HUES48 (cell line): ENCODE results near the gene CPEB2.

Experiments used
- H3K27ac ChIP-seq: one replicate; pipeline ENCODE4 v1.7.0; 2013; ENCODE audit warnings: low read depth, low read length, inconsistent platforms
- H3K27me3 ChIP-seq: 2 replicates; pipeline ENCODE4 v1.6.1; 2013; ENCODE audit warnings: mild to moderate bottlenecking, low read length; ENCODE audit not compliant: control insufficient read depth, insufficient read depth
- H3K36me3 ChIP-seq: 2 replicates; pipeline ENCODE4 v1.6.1; 2013; ENCODE audit warnings: low read length; ENCODE audit not compliant: control insufficient read depth, insufficient read depth
- H3K4me1 ChIP-seq: 2 replicates; pipeline ENCODE4 v1.6.1; 2013; ENCODE audit warnings: mild to moderate bottlenecking, low read length; ENCODE audit not compliant: control insufficient read depth, insufficient read depth
- H3K4me3 ChIP-seq: 2 replicates; pipeline ENCODE4 v1.5.1; 2013; ENCODE audit warnings: mild to moderate bottlenecking, low read depth, low read length
- H3K9ac ChIP-seq: 2 replicates; pipeline ENCODE4 v1.6.1; 2013; ENCODE audit warnings: mild to moderate bottlenecking, low read depth, low read length, moderate library complexity
- H3K9me3 ChIP-seq: 2 replicates; pipeline ENCODE4 v1.6.1; 2013; ENCODE audit warnings: low read length; ENCODE audit not compliant: control insufficient read depth, insufficient read depth

CPEB2 gene

GRCh38 chr4:14994242-14994641 lies 8.0 kb upstream of the CPEB2 start:
- H3K4me3 ChIP-seq, result no peak overlapping the region
- H3K36me3 ChIP-seq, result no peaks in the 10 kb centered on the region
- no peaks in the 10 kb centered on the region for H3K4me1 ChIP-seq
- no peak overlapping the region for H3K27ac ChIP-seq
- no peaks in the 10 kb centered on the region for H3K9me3 ChIP-seq
- no peaks in the 10 kb centered on the region for H3K27me3 ChIP-seq
- H3K9ac ChIP-seq, result no peak overlapping the region

DNA sequence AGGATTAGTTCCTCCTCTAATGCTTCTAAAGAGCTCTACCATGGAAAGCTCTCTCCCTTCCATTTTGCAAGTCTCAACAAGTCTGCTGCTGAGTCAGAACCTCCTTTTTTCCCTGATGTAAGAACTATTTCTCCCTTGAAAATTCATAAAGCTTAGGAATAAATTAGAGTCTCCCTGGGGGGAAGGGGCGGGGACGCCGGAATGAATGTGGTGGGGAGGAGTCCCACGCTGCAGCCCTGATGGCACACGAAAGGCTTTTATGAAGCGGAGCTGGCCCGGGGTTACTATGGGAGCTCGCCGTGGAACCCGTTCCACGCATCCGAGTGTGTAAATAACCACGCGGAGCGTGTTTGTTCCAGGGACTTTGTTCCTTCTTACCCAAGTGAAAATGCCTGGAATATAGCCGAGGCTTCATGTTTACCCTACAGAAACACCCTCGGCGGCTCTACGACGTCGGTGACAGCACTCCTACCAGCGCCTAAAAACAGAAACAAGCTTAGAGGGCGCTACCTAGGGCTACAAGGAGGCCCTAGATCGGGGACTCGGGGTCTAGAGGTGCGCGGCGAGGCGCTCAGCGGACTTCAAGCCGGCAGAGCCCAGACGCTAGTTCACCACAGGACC lies 923 bp upstream of the CPEB2 start:
- Histone ChIP-seq H3K27ac (peak overlapping the region; percentile 78), H3K4me1 (peaks cover 22% of the 10 kb centered on the region), H3K4me3 (peak overlapping the region; percentile 93), H3K27me3 (peaks cover 18% of the 10 kb centered on the region), H3K9me3 (no peaks in the 10 kb centered on the region), H3K36me3 (no peaks in the 10 kb centered on the region), H3K9ac (no peak overlapping the region)

DNA sequence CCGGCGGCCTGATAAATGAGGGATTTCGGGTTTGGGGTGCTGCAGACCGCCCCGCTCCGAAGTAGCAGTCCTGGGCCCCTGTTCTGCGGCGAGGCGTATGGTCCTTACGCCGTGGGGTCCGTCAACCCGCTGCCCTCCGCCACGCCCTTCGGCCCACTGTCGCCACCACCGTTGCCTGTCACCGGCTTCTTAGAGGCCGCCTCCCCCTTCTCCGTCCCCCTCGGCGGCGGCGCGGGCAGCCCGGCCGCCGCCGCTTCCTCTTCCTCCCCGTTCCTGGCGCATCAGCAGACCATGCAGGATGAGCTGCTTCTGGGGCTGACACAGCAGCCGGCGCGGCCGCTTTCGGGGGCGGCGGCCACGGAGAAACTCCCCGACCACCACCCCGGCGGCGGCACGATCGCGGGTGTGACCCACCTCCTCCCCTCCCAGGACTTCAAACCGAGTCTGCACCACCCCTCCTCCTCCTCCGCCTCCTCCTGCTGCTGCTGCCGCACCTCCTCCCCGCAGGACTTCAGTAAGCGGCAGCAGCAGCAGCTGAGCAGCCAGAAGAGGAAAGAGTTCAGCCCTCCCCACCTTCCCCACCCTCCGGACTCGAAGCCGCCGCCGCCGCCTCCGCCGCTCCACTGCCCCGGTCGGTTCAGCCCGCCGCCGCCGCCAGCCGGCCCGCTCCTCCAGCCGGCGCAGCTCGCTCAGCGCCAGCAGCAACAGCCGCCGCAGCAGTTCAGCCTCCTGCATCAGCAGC lies 549 bp downstream of the CPEB2 start:
- peak overlapping the region; percentile 78 for H3K27ac ChIP-seq
- H3K9me3 ChIP-seq, result no peaks in the 10 kb centered on the region
- no peak overlapping the region for H3K9ac ChIP-seq
- H3K27me3 ChIP-seq, result peaks cover 24% of the 10 kb centered on the region
- no peaks in the 10 kb centered on the region for H3K36me3 ChIP-seq
- peak overlapping the region; percentile 93 for H3K4me3 ChIP-seq
- H3K4me1 ChIP-seq, result peaks cover 34% of the 10 kb centered on the region

GRCh38 chr4:15003401-15003890 lies 1.2 kb downstream of the CPEB2 start:
- Histone ChIP-seq H3K36me3 (no peaks in the 10 kb centered on the region), H3K27ac (peak overlapping the region; percentile 78), H3K4me1 (peaks cover 41% of the 10 kb centered on the region), H3K4me3 (peak overlapping the region; percentile 93), H3K9ac (no peak overlapping the region; the same call in 1 of the 2 replicates), H3K27me3 (peaks cover 24% of the 10 kb centered on the region), H3K9me3 (no peaks in the 10 kb centered on the region)

GRCh38 chr4:15003891-15004738 lies 1.8 kb downstream of the CPEB2 start:
- Histone ChIP-seq H3K9ac (no peak overlapping the region), H3K27me3 (peaks cover 24% of the 10 kb centered on the region), H3K27ac (peak overlapping the region; percentile 28), H3K4me3 (peak overlapping the region; percentile 93), H3K9me3 (no peaks in the 10 kb centered on the region), H3K36me3 (no peaks in the 10 kb centered on the region), H3K4me1 (peaks cover 47% of the 10 kb centered on the region)

GRCh38 chr4:15004739-15005301 lies 2.5 kb downstream of the CPEB2 start:
- H3K36me3 ChIP-seq, result no peaks in the 10 kb centered on the region
- peak overlapping the region; percentile 93 for H3K4me3 ChIP-seq
- H3K4me1 ChIP-seq, result peaks cover 54% of the 10 kb centered on the region
- H3K9me3 ChIP-seq, result no peaks in the 10 kb centered on the region
- H3K27ac ChIP-seq, result no peak overlapping the region
- H3K27me3 ChIP-seq, result peaks cover 24% of the 10 kb centered on the region
- H3K9ac ChIP-seq, result 0 out of 2 replicates have a peak overlapping the region, but pooled peaks have one; percentile 28

DNA sequence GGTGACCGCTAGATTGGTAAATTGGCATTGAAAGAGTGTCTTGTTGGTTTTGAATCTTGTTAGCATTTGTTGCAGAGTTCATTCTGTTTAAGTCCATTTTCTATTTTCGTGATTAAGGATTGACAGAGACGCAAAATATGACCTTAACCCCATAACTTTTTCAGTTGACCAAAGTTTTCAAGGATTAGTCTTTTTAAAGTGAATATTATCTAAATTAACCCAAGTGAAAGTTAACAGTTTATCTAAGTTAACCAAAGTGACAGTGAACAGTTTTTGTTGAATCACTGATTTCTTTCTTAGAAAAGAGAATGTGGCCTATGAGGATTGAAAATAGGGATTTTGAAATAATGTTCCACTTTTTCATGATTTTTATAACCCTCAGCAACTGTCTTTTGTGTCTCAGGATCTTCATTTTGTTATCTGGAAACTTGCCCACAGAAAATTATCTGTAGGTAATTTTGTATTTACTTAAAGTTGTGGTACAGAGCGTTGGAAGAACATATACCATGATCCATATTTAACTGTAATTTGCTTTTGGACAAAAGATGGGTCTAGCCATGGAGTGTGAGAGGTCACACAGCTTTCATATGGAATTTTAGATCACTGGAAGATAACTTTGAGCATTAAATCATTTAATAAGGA lies 3.3 kb downstream of the CPEB2 start:
- Histone ChIP-seq H3K9ac (no peak overlapping the region), H3K9me3 (no peaks in the 10 kb centered on the region), H3K27me3 (peaks cover 24% of the 10 kb centered on the region), H3K4me1 (peaks cover 57% of the 10 kb centered on the region), H3K4me3 (peak overlapping the region; percentile 93), H3K36me3 (no peaks in the 10 kb centered on the region), H3K27ac (no peak overlapping the region)

DNA sequence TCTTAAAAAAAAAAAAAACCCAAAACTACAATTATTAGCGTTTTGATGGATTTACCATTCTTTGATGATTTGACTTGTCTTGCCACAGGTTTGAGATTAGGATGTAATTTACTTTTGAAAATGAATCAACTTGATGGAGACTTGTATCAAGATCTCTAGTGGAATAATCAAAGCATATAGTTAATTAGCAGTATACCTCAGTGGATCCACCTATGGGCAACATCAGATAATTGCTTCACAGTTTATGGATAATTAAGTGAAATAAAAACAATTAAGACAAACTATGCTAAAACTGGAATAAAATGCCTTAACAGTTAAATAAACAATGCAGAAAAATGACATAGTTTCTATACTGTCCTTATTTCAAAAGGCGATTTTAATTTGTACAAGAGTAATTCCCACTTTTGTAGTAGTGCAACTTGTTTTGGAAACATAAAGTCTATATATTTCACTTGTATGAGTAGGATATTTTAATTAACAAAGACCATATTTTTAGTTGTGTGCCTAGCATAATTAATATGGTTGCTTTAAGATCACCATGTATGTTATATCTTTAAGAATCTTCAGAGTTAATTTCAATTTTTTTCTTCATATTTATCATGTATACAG lies 4.2 kb downstream of the CPEB2 start:
- Histone ChIP-seq H3K27ac (no peak overlapping the region), H3K9ac (no peak overlapping the region), H3K36me3 (no peaks in the 10 kb centered on the region), H3K9me3 (no peaks in the 10 kb centered on the region), H3K27me3 (peaks cover 20% of the 10 kb centered on the region), H3K4me3 (no peak overlapping the region), H3K4me1 (peaks cover 50% of the 10 kb centered on the region)

GRCh38 chr4:15007201-15007600 lies 4.9 kb downstream of the CPEB2 start:
- Histone ChIP-seq H3K27ac (no peak overlapping the region), H3K4me1 (peaks cover 50% of the 10 kb centered on the region), H3K9me3 (no peaks in the 10 kb centered on the region), H3K27me3 (peaks cover 20% of the 10 kb centered on the region), H3K36me3 (no peaks in the 10 kb centered on the region), H3K4me3 (peak overlapping the region; percentile 36; the same call in 1 of the 2 replicates), H3K9ac (no peak overlapping the region)

DNA sequence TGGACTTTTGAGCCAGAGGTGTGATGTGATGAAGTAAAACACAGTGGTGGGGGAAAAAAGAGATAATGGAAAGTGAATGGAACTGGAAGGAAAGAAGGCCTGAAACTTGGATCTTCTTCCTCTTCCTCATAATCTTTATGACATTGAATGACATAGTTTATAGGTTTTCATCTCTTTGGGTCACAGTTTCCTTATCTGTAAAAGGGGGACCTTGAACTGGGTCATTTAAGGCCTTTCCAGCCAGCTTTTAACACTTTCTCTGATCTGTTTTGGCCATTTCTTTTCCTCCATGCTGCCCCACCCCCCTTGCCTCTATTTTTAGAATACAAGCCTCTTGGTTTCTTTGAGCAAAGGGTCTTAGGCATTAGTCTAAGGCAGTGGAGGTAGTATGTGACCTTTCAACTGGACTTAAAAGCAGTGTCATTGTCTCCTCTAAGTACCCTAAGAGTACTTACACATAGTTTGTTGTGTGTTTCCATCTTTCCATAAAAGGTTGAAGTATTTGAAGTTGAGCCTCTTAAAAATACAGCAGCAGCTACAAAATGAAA lies 7.8 kb downstream of the CPEB2 start:
- peaks cover 50% of the 10 kb centered on the region for H3K4me1 ChIP-seq
- no peak overlapping the region for H3K9ac ChIP-seq
- H3K27ac ChIP-seq, result no peak overlapping the region
- H3K27me3 ChIP-seq, result peaks cover 18% of the 10 kb centered on the region
- no peaks in the 10 kb centered on the region for H3K36me3 ChIP-seq
- no peaks in the 10 kb centered on the region for H3K9me3 ChIP-seq
- H3K4me3 ChIP-seq, result no peak overlapping the region
